ENCODE results near the gene FGF14.

DNA sequence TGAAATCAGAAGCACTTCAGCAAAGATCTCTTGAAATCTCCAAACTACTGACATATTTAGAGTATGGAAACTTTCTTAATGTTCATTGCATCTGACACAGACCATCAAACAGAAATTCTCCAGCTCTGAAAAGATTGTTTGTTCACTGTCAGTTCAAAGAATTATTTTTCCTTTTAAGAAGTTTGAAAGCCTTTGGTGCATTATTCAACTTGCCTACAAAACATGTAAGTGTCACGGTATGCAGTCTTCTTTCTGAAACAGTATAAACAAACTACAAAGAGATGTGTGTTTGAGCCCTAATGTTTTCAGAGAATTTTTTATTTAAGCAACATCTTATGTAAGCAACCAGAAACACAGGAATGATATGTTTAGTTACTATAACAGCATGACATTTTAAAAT is 125.4 kb downstream of the FGF14 start:
- TF ChIP-seq, protein P1, sequence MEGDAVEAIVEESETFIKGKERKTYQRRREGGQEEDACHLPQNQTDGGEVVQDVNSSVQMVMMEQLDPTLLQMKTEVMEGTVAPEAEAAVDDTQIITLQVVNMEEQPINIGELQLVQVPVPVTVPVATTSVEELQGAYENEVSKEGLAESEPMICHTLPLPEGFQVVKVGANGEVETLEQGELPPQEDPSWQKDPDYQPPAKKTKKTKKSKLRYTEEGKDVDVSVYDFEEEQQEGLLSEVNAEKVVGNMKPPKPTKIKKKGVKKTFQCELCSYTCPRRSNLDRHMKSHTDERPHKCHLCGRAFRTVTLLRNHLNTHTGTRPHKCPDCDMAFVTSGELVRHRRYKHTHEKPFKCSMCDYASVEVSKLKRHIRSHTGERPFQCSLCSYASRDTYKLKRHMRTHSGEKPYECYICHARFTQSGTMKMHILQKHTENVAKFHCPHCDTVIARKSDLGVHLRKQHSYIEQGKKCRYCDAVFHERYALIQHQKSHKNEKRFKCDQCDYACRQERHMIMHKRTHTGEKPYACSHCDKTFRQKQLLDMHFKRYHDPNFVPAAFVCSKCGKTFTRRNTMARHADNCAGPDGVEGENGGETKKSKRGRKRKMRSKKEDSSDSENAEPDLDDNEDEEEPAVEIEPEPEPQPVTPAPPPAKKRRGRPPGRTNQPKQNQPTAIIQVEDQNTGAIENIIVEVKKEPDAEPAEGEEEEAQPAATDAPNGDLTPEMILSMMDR (IDR thresholded peaks at IDR 0.05), result no peak
- TF ChIP-seq POLR2AphosphoS5 (IDR thresholded peaks at IDR 0.05), result no peak
- no peak for TF ChIP-seq POLR2A (IDR thresholded peaks at IDR 0.05)
